HepG2 (cell line): ENCODE measurements around the gene PLPP3. TPM values are rescaled to one million over a fixed set of nuclear protein-coding genes. Genes with fewer than 3 reads are reported as not detected.
A peak's percentile ranks its signal among the peaks of the same experiment; 100 is the strongest.

Experiments
- ARID5B ChIP-seq: IDR thresholded peaks from 2 replicates; pipeline ENCODE4 v1.4.0; 2020; ENCODE audit warnings: mild to moderate bottlenecking, missing genetic modification reagents
- ETS1 ChIP-seq: sonication (generic); formaldehyde crosslinking; IDR thresholded peaks from 2 replicates; pipeline ENCODE4 v1.4.0; 2020; ENCODE audit warnings: missing genetic modification reagents
- KLF11 ChIP-seq: IDR thresholded peaks from 2 replicates; pipeline ENCODE4 v1.6.1; 2016; ENCODE audit warnings: missing compliant biosample characterization
- MLLT10 ChIP-seq: sonication (generic); formaldehyde crosslinking; IDR thresholded peaks from 2 replicates; pipeline ENCODE4 v1.4.0; 2020; ENCODE audit warnings: missing genetic modification reagents
- NFKBIZ ChIP-seq: IDR thresholded peaks from 2 replicates; pipeline ENCODE4 v1.6.1; 2018; ENCODE audit warnings: missing genetic modification reagents, missing compliant biosample characterization
- PHF5A ChIP-seq: IDR thresholded peaks from one replicate; pipeline ENCODE4 v1.6.1; 2018; ENCODE audit warnings: low read depth, missing genetic modification reagents; ENCODE audit not compliant: unreplicated experiment
- RAD21 ChIP-seq: fragments of 450-650 bp; formaldehyde crosslinking; IDR thresholded peaks from 2 replicates; pipeline ENCODE4 v1.5.0; 2020; ENCODE audit warnings: mild to moderate bottlenecking
- TFAP4 ChIP-seq: sonication (generic); IDR thresholded peaks from 2 replicates; pipeline ENCODE4 v1.6.1; 2016; ENCODE audit warnings: low read depth, borderline replicate concordance
- XRCC5 ChIP-seq: fragments of 200-400 bp; formaldehyde crosslinking; optimal IDR thresholded peaks from 2 replicates; pipeline ENCODE3; 2017; ENCODE audit warnings: mild to moderate bottlenecking, low read length
- ZMYM2 ChIP-seq: sonication (generic); formaldehyde crosslinking; IDR thresholded peaks from 2 replicates; pipeline ENCODE4 v1.8.0; 2022; ENCODE audit warnings: mild to moderate bottlenecking, missing genetic modification reagents
- ZNF280B ChIP-seq: sonication (generic); formaldehyde crosslinking; IDR thresholded peaks from 2 replicates; pipeline ENCODE4 v1.5.0; 2020; ENCODE audit warnings: missing genetic modification reagents, mild to moderate bottlenecking, borderline replicate concordance
- ZNF430 ChIP-seq: sonication (generic); formaldehyde crosslinking; IDR thresholded peaks from 2 replicates; pipeline ENCODE4 v1.9.0; 2021; ENCODE audit warnings: mild to moderate bottlenecking, missing genetic modification reagents
- ZNF446 ChIP-seq: sonication (generic); formaldehyde crosslinking; IDR thresholded peaks from 2 replicates; pipeline ENCODE4 v1.5.0; 2020; ENCODE audit warnings: mild to moderate bottlenecking, missing genetic modification reagents
- ZNF574 ChIP-seq: sonication (generic); formaldehyde crosslinking; IDR thresholded peaks from 2 replicates; pipeline ENCODE4 v1.4.0; 2020; ENCODE audit warnings: missing genetic modification reagents
- ZNF777 ChIP-seq: sonication (generic); formaldehyde crosslinking; IDR thresholded peaks from 2 replicates; pipeline ENCODE4 v1.4.0; 2020; ENCODE audit warnings: missing genetic modification reagents
- polyA plus RNA-seq, 8 experiments: library from polyadenylated mRNA; depleted of rRNA in 3 of 8; stranded (reverse) in 7 of 8; unstranded in 1 of 8; fragments of >200 nt; fragmentation: Illumina TruSeq in 4 of 8; extraction: Trizol in 4 of 8; gene quantifications; 2 replicates each; pipeline versions ENCODE4 v1.2.1 to v1.2.3, GENCODE V29; 2011 to 2016; ENCODE audit warnings: low read depth in 4 of 8, missing spikeins in 1 of 8, mixed read lengths in 1 of 8; ENCODE audit not compliant: insufficient read depth in 1 of 8
- total RNA-seq, 5 experiments: library from RNA; depleted of rRNA; stranded (reverse); fragments of >200 nt; fragmentation: Illumina TruSeq; extraction: Trizol; gene quantifications; 2 replicates each; pipeline ENCODE4 v1.2.3, GENCODE V29; 2016; ENCODE audit warnings: low read depth in 1 of 5

Gene PLPP3
- total and polyA plus RNA-seq, 2 of the 13 experiments (the other 11 are each of a cell fraction or from before 2014, with no cell fraction given) = 49.7 to 65.8 TPM

GRCh38 chr1:56509713-56510641, 69.4 kb downstream of the PLPP3 start (continued):
- no peak for TF ChIP-seq PHF5A (CRISPR knock-in tag)
- TF ChIP-seq ARID5B (CRISPR knock-in tag) = peak; percentile 46; the same call in 1 of the 2 replicates
- TF ChIP-seq ZNF446 (CRISPR knock-in tag) = no peak
- no peak for TF ChIP-seq ZNF280B (CRISPR knock-in tag)
- 0 out of 2 replicates have a peak, but pooled peaks have one; percentile 48 for TF ChIP-seq MLLT10 (CRISPR knock-in tag)
- TF ChIP-seq ETS1 (CRISPR knock-in tag) = no peak
- no peak for TF ChIP-seq KLF11 (CRISPR knock-in tag)
- 0 out of 2 replicates have a peak, but pooled peaks have one; percentile 19 for TF ChIP-seq ZNF430
- no peak for TF ChIP-seq ZMYM2
- TF ChIP-seq TFAP4 = peak; percentile 33; the same call in 1 of the 2 replicates
- TF ChIP-seq ZNF777 (CRISPR knock-in tag) = no peak
- peak; percentile 77 for TF ChIP-seq XRCC5
- peak; percentile 24; the same call in 1 of the 2 replicates for TF ChIP-seq RAD21 (CRISPR knock-in tag)
- TF ChIP-seq ZNF574 (CRISPR knock-in tag) = peak; percentile 67; the same call in 1 of the 2 replicates
- TF ChIP-seq NFKBIZ (CRISPR knock-in tag) = no peak
